ENCODE data around the gene KIF6. TPM values are rescaled to one million over a fixed set of nuclear protein-coding genes. Genes with fewer than 3 reads are reported as not detected.

Gene KIF6
- total and polyA plus RNA-seq, 2 of the 8 experiments (the other 6 are each of a cell fraction or from before 2014, with no cell fraction given) = 0.53 to 0.65 TPM

DNA sequence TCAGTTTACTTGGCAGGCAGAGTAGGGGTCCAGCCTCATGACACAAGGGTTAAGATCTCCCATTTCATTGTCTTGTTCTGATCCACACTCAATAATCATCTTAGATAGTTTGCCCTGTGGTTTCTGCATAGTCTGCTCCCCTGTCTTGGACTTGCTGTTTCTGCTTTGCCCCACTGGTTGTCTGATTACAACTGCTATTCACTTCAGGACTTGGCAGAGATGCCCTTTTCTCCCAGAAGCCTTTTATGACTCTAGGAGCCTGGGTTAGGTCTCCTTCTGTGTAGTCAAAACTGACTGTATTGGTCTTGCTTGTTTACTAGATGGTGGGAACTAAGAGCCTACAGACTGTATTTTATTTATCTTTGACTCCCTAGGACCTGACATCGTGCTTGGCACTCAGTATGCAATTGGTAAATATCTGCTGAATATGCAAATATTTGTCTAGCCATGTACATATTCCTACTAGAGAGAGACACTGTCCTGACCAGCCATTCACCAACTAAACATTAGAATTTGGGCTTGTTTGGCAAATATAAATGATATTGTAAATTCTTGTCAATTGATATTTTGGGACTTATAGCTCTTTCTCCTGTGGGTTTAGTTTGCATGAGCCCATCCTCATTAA lies 236.8 kb downstream of the KIF6 start:
- no peaks in the 10 kb centered on the region for H3K9me3 ChIP-seq (ENCODE audit: insufficient read depth in 2 of 2, low read depth in 1 of 2, low read length in 1 of 2)
- H4K91ac ChIP-seq (replicated peaks; ENCODE audit: insufficient read length, low read length) = no peak overlapping the region
- no peak overlapping the region for H2BK5ac ChIP-seq (ENCODE audit: low read depth, low read length)
- H3K23ac ChIP-seq (ENCODE audit: insufficient read length) = no peak overlapping the region
- FAIRE-seq = no peak
- no peak overlapping the region for H3K4me2 ChIP-seq (ENCODE audit: insufficient read depth in 1 of 2, low read depth in 2 of 2, low read length in 2 of 2)
- H2BK15ac ChIP-seq (ENCODE audit: low read length) = no peak overlapping the region
- TF ChIP-seq SAP30 (IDR thresholded peaks at IDR 0.05; ENCODE audit: insufficient read depth, insufficient replicate concordance, low read length) (no peak), MAFK (IDR thresholded peaks at IDR 0.05; ENCODE audit: low read depth, low read length) (peak; percentile 16; the same call in 1 of the 2 replicates)
- H3K36me3 ChIP-seq (ENCODE audit: control insufficient read depth in 2 of 4, insufficient read depth in 4 of 4, low read length in 3 of 4) = no peaks in the 10 kb centered on the region
- no peak overlapping the region for H3K56ac ChIP-seq (replicated peaks; ENCODE audit: insufficient read length, low read depth, low read length)
- no peak for DNase-seq (ENCODE audit: low read depth in 1 of 2, low spot score in 2 of 2)
- H3K23me2 ChIP-seq (ENCODE audit: low read depth, low read length) = no peaks in the 10 kb centered on the region
- no peak overlapping the region for H4K8ac ChIP-seq (ENCODE audit: extremely low read depth, insufficient read depth, low read length)
- no peak overlapping the region for H3K27ac ChIP-seq (ENCODE audit: low read depth, low read length)
- H2BK12ac ChIP-seq (ENCODE audit: low read depth, low read length) = no peak overlapping the region
- H3K4ac ChIP-seq (replicated peaks; ENCODE audit: insufficient read length, low read depth, low read length) = no peak overlapping the region
- H3K18ac ChIP-seq (ENCODE audit: extremely low read depth, low read length) = no peak overlapping the region
- no peak overlapping the region for H2AK5ac ChIP-seq (ENCODE audit: low read depth, low read length)
- no peaks in the 10 kb centered on the region for H3K27me3 ChIP-seq (replicated peaks in 1 of 4; ENCODE audit: control insufficient read depth in 3 of 4, extremely low read depth in 1 of 4, insufficient read depth in 3 of 4, low read length in 3 of 4)
- ChIA-PET POLR2A (ENCODE audit: partially characterized antibody) (no interaction called here), CTCF (ENCODE audit: partially characterized antibody) (no interaction called here)
- no peaks in the 10 kb centered on the region for H3K79me2 ChIP-seq (ENCODE audit: control insufficient read depth in 1 of 2, insufficient read depth in 2 of 2, low read length in 2 of 2)
- H3K4me1 ChIP-seq (replicated peaks in 1 of 4; ENCODE audit: control insufficient read depth in 3 of 4, insufficient read depth in 4 of 4, low read length in 3 of 4) = no peaks in the 10 kb centered on the region
- no peak overlapping the region for H3K14ac ChIP-seq (ENCODE audit: insufficient read length)
- H2AFZ ChIP-seq (ENCODE audit: low read length) = no peak overlapping the region
- H4K5ac ChIP-seq (ENCODE audit: insufficient read length, low read depth, low read length) = no peak overlapping the region
- no peaks in the 10 kb centered on the region for H3K79me1 ChIP-seq (ENCODE audit: low read depth, low read length)
- 86% methylated on average over 1 of the region's 1 CpG; no CpG with 5 or more reads in 1 of the 2 experiments for WGBS, 2 experiments (ENCODE audit: extremely low coverage in 1 of 2, insufficient coverage in 1 of 2, insufficient read length in 1 of 2, insufficient replicate concordance in 2 of 2, low coverage in 1 of 2, low lambda C conversion rate in 2 of 2, missing lambda C conversion rate in 1 of 2)
- H3K4me3 ChIP-seq (ENCODE audit: extremely low read depth in 1 of 4, insufficient read depth in 2 of 4, low read depth in 3 of 4, low read length in 4 of 4) = no peak overlapping the region
- H2BK20ac ChIP-seq (ENCODE audit: low read length) = no peak overlapping the region
- H2BK120ac ChIP-seq (replicated peaks; ENCODE audit: low read depth, low read length) = no peak overlapping the region
- no peak overlapping the region for H3K9ac ChIP-seq (replicated peaks in 1 of 4; ENCODE audit: extremely low read depth in 1 of 4, low read depth in 3 of 4, low read length in 3 of 4)
- no peaks in the 10 kb centered on the region for H4K20me1 ChIP-seq (replicated peaks in 1 of 2; ENCODE audit: control insufficient read depth in 1 of 2, insufficient read depth in 2 of 2, low read length in 2 of 2)

Data from H1 (cell line).